Activated CD8-positive, alpha-beta memory T cell treated with anti-CD3 and anti-CD28 coated beads, Interleukin-2, amount 50 U/mL, for 48 hours (primary cell): ENCODE results near the gene RPS24.
"Not testable (repeated sequence)": the region's sequence is repeated elsewhere in the genome, so short reads cannot be mapped to it uniquely, and the experiment has no call there.

ENCODE experiments used
- DNase-seq: peaks from one replicate; pipeline ENCODE4 v3.0.0-alpha.2; 2020

The RPS24 gene

GRCh38 chr10:78033637-78034470 is at the start of gene RPS24:
Gene RPS24, plus strand, starts transcription at chr10:78033863. Its CDS starts 39 bp downstream, at chr10:78033902.
- peak; percentile 93 for DNase-seq

- DNase-seq, result no peak
These were observed 48.7 kb upstream of the RPS24 start for GRCh38 chr10:77984986-77985385.

DNA sequence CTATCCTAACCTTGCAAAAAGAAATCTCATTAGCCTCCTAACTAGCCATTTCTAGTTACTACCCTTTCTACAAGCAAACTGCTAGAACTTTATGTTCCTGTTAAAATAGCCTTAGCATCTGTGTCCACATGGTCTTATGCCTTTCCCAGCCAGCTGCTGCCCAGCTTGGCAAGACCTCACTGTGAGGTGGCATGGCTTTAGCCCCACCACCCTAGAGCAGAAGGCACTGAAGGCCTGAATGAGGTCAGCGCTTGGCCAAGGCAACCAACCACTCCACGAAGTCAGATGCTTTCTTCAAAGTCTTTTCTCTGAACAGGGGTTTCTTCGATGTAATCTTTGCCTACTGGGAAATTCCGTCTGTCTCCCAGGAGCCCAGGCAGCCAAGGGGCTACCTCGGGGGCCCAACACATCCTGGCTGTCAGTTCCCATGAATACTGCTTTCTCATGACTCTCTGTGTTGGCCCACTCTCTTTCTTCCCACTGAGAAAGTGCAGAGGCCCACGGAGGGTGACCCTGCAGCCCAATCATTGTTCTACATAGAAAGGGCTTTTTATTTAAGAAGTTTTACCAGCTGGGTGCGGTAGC is 45.9 kb upstream of the RPS24 start:
- DNase-seq, result no peak

DNA sequence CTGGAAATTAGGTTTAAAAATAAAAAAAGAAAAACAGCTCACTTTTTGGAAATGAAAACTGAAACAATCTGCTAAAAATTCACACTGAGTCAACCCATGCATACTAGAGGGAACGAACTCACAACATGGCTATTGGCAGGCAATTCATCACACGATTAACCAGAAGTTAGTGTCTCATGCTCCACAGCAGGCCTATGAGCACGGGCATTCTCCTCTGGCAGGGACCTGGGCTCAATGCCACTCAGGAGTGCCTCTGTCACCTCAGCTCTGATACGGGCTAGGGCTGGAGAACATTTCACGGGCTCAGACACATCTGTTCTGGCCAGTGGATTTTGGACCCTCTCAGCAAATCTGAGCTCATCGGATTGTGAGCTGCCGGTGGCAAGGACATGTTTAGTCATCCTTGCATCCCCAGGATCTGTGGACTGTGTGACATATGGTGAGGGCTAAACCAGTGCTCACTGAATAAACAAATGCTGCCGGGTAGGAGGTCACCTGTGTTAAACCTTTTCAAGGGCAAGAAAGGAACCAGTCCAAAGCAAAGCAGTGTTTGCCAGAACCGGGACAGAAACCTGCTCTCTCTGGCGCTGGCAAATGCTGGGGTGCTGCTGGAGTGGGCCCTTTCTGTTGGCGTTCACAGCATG is 44.5 kb upstream of the RPS24 start:
- no peak for DNase-seq

DNA sequence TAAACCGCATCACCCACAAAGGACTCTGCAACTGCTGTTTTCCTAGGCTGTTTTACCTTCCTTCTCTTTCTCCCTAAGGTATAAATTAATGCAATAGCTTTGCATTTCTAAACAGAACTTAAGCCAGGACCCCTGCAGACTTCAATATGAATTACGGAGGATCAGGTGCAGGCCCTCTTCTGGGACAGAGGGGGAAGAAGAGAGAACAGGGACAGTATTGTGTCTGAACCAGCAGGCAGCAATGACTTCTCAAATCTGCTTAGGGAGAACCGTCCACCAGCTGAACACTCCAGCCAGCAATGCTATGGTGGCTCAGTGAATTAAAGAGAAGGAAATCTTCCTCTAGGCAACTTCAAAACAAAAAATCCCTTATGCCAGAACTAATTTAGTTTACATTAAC is 40.0 kb upstream of the RPS24 start:
- no peak for DNase-seq

GRCh38 chr10:77998780-77999179 is 34.9 kb upstream of the RPS24 start:
- DNase-seq, result not testable (repeated sequence)

DNA sequence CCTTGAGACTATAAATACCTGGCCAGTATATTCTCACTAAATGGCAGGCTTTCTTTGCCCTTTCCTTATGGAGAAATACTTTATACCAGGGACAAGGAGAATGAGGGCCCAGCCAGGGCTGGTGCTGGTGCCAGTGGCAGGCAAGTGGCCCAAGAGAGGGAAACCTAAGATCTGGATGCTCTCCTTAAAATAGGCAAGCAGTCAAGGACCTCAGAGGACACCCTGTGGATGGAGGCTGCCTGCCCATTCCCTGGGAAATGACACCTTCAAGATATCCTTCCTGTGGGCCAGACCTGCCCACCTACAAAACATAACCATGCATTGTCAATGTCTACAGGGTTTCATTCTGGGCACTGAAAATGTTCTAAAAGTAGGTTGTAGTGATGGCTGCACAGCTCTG is 33.5 kb upstream of the RPS24 start:
- DNase-seq, result no peak

DNA sequence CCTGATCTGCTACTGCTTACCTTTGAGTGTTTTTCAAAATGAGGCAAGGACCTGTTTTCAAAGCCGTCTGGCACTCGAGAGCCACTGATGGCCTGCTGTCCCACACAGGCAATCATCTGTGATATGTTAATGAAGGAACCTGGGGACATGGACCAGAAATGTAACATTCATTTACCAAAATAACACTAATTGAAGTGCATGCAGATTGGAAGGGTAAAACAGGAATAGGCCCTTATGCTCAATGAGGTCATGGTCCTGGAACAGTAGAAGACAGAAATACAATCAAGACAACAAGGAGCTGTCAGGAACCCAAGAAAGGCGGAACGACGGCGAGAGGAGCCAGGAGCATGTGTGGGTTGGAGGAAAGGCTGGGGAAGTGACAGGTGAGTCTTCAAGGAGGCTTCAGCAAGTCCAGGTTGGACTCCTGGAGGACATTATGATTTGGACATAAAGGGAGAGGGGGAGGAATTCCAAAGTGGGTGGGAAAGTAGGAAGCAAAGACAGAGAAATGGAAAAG is 32.6 kb upstream of the RPS24 start:
- DNase-seq, result no peak

DNA sequence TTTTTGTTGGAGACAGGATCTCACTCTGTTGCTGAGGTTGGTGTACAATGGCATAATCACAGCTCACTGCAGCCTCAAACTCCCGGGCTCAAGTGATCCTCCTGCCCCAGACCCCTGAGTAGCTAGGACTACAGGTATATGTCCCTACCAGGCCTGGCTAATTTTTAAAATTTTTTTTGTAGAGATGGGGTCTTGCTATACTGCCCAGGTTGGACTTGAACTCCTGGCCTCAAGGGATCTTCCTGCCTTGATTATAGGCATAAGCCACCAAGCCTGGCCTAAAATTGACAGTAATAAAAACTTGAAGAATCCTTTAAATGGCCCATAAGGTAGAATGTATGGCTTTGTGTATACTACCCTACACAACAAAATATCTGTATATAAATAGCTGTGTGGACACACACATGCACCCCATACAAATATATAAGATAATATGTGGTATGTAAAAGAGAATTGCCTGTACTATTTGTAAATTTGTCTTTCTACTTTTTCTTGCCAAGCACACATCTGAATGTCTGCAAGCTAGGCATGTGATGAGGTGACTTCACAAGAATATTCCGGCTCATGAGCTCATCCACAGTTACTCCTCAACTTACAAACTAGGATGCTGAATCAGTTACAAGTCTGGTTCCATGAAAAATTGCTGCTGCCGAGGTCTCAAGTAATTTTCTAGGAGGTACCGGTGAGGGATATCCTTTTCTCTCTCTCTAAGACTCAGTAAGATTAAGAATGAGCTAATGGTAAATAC is 30.9 kb upstream of the RPS24 start:
- DNase-seq, result no peak

- DNase-seq, result no peak
These were observed 29.2 kb upstream of the RPS24 start for GRCh38 chr10:78004215-78005026.

GRCh38 chr10:78007172-78007571 is 26.5 kb upstream of the RPS24 start:
- DNase-seq, result no peak

DNA sequence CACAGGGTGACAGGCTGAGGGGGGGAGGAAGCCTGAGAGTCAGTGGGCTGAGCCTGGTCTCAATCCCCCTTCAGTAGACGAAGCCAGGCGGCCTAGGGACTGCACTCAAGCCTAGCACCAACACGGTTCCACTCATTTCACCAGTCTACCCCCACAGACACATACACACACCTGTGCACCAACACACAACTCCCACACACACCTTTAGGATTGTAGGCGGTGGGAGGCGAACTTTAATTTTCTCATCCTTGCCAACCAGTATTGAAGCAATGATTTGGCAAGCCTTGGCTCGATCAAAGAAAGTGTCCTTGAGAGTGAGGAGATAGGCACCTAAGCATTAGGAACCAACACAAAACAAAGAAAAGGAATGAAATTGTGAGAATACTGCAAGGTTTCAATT is 24.0 kb upstream of the RPS24 start:
- DNase-seq, result no peak

DNA sequence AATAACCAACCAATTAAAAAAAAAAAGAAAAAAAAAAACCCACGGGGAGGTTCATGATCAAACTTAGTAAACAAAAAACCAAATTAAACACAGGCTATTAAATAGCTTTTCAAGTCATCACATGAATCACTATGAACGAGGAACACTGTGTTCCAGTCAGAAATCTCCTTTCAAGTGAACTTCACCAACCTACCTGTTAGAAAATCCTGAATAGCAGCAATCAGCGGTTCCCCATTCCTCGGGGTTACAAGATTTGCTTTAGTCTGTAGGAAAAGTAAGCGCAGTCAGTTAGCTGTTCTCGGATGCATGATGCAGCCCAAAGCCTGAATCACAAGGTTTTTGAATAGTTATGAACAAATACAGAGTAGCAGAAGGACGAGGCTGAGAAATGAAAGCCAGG is 23.4 kb upstream of the RPS24 start:
- DNase-seq, result no peak

DNA sequence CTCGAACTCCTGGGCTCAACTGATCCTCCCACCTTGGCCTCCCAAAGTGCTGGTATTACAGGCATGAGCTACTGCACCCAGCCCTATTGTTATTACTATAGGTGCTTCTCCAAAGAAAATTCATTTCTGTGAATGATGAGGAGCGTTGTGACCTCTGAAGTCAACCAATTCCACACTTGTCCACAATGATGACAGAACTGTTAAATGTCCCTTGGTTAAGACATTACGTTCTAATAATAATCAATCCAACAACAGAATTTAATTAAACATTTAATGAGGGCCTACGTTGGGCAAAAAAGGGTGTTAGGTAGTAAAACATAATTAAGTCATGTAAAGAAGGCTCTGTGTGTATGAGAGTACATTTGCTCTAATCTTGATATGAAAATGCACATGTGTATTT is 22.6 kb upstream of the RPS24 start:
- DNase-seq, result no peak

DNA sequence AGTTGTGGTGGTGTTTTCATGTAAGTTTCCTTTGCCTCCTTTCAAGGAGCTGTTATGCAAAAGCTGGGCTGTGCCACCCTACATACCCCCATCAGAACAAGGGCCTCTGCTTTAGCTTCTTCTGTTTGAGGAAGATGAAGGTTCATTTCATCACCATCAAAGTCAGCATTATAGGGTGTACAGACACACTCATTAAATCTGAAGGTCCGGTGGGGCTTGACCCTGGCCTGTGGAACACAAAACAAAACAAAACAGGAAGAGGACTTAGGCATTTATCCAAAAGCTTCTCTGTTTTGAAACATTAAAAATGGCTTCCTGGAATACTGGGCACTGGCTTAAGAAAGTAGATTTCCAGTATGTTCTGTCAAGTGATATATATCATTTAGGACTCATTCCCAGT is 20.1 kb upstream of the RPS24 start:
- DNase-seq, result no peak

DNA sequence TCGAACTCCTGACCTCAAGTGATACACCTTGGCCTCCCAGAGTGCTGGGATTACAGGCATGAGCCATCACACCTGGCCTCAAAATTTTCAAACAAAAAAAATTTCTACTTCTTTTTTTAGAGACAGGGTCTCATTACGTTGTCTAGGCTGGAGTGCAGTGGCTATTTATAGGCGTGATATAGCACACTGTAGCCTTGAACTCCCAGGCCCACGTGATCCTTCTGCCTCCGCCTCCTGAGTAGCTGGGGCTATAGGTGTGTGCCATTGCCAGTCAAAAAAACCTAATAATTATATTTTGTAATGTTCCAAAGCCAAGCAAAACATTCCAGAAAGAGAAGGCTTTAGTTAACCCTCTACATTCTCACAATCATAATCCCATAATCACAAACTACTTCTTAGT is 18.1 kb upstream of the RPS24 start:
- DNase-seq, result no peak

GRCh38 chr10:78017856-78018255 is 15.8 kb upstream of the RPS24 start:
- DNase-seq, result no peak

DNA sequence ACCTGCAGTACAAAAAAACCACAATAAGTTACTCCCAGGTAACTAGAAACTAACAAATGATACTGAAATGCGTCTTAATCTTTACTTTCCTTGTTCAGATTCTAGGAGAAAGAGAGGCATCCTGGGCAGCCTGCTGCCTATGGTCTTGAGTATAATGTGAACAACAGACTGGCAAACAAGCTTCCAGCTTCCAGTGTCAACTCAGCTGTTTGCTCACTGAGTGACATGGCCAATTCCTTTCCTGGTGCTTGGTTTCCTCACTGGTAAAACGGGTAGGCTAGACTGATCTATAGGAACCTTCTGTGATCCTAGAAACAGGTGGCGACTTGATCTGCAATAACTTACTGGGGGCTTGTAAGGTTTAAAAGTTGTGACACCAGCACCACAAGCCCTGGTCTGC is 14.4 kb upstream of the RPS24 start:
- DNase-seq, result no peak

DNA sequence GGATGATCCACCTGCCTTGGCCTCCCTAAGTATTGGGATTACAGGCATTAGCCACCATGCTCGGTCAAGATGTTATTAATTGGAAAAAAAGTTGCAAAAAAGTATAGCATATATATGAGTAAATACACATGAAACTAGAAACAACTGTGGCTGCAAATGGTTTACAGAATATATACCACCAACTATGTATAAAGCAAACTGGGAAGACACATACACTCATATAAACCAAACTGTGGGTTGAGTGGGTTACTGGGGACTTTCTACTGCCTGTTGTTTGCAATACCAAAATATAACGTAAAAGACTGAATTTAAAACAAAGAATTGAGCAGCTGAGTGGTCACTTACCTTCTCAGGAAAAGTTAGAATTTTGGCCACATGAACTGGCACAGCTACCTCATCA is 12.5 kb upstream of the RPS24 start:
- no peak for DNase-seq

DNA sequence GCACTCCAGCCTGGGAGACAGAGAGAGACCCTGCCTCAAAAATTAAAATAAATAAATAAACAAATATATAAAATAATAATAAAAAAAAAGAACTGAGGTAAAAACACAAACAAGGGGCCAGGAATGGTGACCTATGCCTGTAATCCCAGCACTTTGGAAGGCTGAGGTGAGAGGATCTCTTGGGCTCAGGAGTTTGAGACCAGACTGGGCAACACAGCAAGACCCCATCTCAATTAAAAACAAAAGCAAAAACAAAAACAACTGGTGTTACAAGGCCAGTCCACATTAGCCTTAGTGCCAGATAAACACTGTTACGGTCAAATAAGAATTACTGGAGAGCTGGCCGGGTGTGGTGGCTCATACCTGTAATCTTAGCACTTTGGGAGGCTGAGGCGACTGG is 9.9 kb upstream of the RPS24 start:
- DNase-seq, result no peak

DNA sequence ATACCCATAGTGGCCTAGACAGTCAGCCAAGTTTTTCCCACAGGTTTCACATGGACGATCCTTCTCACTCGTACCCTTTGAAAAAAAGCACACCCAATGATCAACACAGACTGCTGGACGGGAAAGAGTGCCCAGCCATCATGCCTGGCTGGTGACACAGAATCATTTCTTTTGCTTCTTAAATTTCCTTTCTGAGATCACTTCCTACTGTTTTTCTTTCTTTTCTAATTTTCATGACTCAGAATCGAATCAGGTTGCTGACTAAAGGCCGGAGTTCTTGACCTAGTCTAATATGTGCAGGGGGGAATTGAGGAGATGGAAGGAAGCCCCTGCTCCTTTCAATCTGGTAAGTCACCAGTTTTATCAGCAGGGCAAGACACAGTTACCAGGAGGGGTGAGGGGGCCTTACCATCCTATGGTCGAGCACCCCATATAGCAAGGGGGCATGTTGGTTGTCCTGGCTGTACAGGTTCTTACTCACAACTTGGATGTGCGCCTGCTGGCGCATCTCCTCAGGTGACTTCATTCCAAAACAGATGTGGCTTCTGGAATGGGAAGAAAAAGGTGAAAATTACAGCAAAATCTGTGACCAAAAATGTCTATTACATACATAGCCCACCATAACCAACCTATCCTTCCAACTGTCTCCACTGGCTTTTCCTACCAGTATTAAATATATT is 7.8 kb upstream of the RPS24 start:
- no peak for DNase-seq
